ENCODE data around the gene IBSP. TPM values are rescaled to one million over a fixed set of nuclear protein-coding genes. Genes with fewer than 3 reads are reported as not detected.

Gene IBSP
- total RNA-seq, 1 experiment from 2014 or later: not detected

GRCh38 chr4:87832669-87833068 is 33.3 kb downstream of the IBSP start, which contains the start of gene MEPE:
MEPE (plus strand) TSS chr4:87832969; CDS start chr4:87834715, 1,746 bp downstream.
- DNase-seq (ENCODE audit: low read depth, low spot score): no peak
- in situ Hi-C loops (cut with HindIII; ENCODE audit: low pct_unique_long_range_greater_than_20kb, low sequenced_read_pairs): loop anchor here (25.0 kb wide), 1 partner anchor 145 kb away; no protein-coding TSS in a partner anchor

- in situ Hi-C loops (cut with HindIII; ENCODE audit: low pct_unique_long_range_greater_than_20kb, low sequenced_read_pairs): loop anchor here (25.0 kb wide), 1 partner anchor 147 kb away; no protein-coding TSS in a partner anchor
These were observed 35.0 kb downstream of the IBSP start for GRCh38 chr4:87834401-87834800.

GRCh38 chr4:87835197-87835596 is 35.8 kb downstream of the IBSP start:
- no peak for DNase-seq (ENCODE audit: low read depth, low spot score)
- in situ Hi-C loops (cut with HindIII; ENCODE audit: low pct_unique_long_range_greater_than_20kb, low sequenced_read_pairs): loop anchor here (25.0 kb wide), 1 partner anchor 148 kb away; no protein-coding TSS in a partner anchor

More at GRCh38 chr4:87834401-87834800, 35.0 kb downstream of the IBSP start:
- DNase-seq (ENCODE audit: low read depth, low spot score): no peak

GRCh38 chr4:87835743-87836142 is 36.4 kb downstream of the IBSP start:
- no peak for DNase-seq (ENCODE audit: low read depth, low spot score)
- in situ Hi-C loops (cut with HindIII; ENCODE audit: low pct_unique_long_range_greater_than_20kb, low sequenced_read_pairs): loop anchor here (25.0 kb wide), 1 partner anchor 148 kb away; no protein-coding TSS in a partner anchor

GRCh38 chr4:87838205-87838604 is 38.9 kb downstream of the IBSP start:
- in situ Hi-C loops (cut with HindIII; ENCODE audit: low pct_unique_long_range_greater_than_20kb, low sequenced_read_pairs): loop anchor here (25.0 kb wide), 1 partner anchor 151 kb away; no protein-coding TSS in a partner anchor
- peak; percentile 51 for DNase-seq (ENCODE audit: low read depth, low spot score)

- peak; percentile 50 for DNase-seq (ENCODE audit: low read depth, low spot score)
- in situ Hi-C loops (cut with HindIII; ENCODE audit: low pct_unique_long_range_greater_than_20kb, low sequenced_read_pairs): loop anchor here (25.0 kb wide), 1 partner anchor 152 kb away; no protein-coding TSS in a partner anchor
These were observed 39.7 kb downstream of the IBSP start for GRCh38 chr4:87838890-87839591.

GRCh38 chr4:87839592-87839946 is 40.2 kb downstream of the IBSP start:
- in situ Hi-C loops (cut with HindIII; ENCODE audit: low pct_unique_long_range_greater_than_20kb, low sequenced_read_pairs): loop anchor here (25.0 kb wide), 1 partner anchor 152 kb away; no protein-coding TSS in a partner anchor
- no peak for DNase-seq (ENCODE audit: low read depth, low spot score)

GRCh38 chr4:87840149-87840548 is 40.8 kb downstream of the IBSP start:
- peak; percentile 28 for DNase-seq (ENCODE audit: low read depth, low spot score)
- in situ Hi-C loops (cut with HindIII; ENCODE audit: low pct_unique_long_range_greater_than_20kb, low sequenced_read_pairs): loop anchor here (25.0 kb wide), 1 partner anchor 153 kb away; no protein-coding TSS in a partner anchor

- no peak for DNase-seq (ENCODE audit: low read depth, low spot score)
- in situ Hi-C loops (cut with HindIII; ENCODE audit: low pct_unique_long_range_greater_than_20kb, low sequenced_read_pairs): loop anchor here (25.0 kb wide), 1 partner anchor 157 kb away; no protein-coding TSS in a partner anchor
These were observed 44.6 kb downstream of the IBSP start for GRCh38 chr4:87843936-87844335.

GRCh38 chr4:87844452-87844851 is 45.1 kb downstream of the IBSP start:
- in situ Hi-C loops (cut with HindIII; ENCODE audit: low pct_unique_long_range_greater_than_20kb, low sequenced_read_pairs): loop anchor here (25.0 kb wide), 1 partner anchor 157 kb away; no protein-coding TSS in a partner anchor
- no peak for DNase-seq (ENCODE audit: low read depth, low spot score)

- no peak for DNase-seq (ENCODE audit: low read depth, low spot score)
- in situ Hi-C loops (cut with HindIII; ENCODE audit: low pct_unique_long_range_greater_than_20kb, low sequenced_read_pairs): loop anchor here (25.0 kb wide), 1 partner anchor 159 kb away; no protein-coding TSS in a partner anchor
These were observed 46.9 kb downstream of the IBSP start for GRCh38 chr4:87846226-87846625.

GRCh38 chr4:87848622-87849351 is 49.4 kb downstream of the IBSP start:
- in situ Hi-C loops (cut with HindIII; ENCODE audit: low pct_unique_long_range_greater_than_20kb, low sequenced_read_pairs): loop anchor here (25.0 kb wide), 1 partner anchor 161 kb away; no protein-coding TSS in a partner anchor
- peak; percentile 58 for DNase-seq (ENCODE audit: low read depth, low spot score)

GRCh38 chr4:87849612-87850011 is 50.3 kb downstream of the IBSP start:
- in situ Hi-C loops (cut with HindIII; ENCODE audit: low pct_unique_long_range_greater_than_20kb, low sequenced_read_pairs): loop anchor here (25.0 kb wide), 2 partner anchors 113 to 162 kb away; no protein-coding TSS in a partner anchor
- no peak for DNase-seq (ENCODE audit: low read depth, low spot score)

GRCh38 chr4:87851332-87851731 is 52.0 kb downstream of the IBSP start:
- no peak for DNase-seq (ENCODE audit: low read depth, low spot score)
- in situ Hi-C loops (cut with HindIII; ENCODE audit: low pct_unique_long_range_greater_than_20kb, low sequenced_read_pairs): loop anchor here (25.0 kb wide), 1 partner anchor 111 kb away; no protein-coding TSS in a partner anchor

- in situ Hi-C loops (cut with HindIII; ENCODE audit: low pct_unique_long_range_greater_than_20kb, low sequenced_read_pairs): loop anchor here (25.0 kb wide), 1 partner anchor 110 kb away; no protein-coding TSS in a partner anchor
- DNase-seq (ENCODE audit: low read depth, low spot score): no peak
These were observed 52.6 kb downstream of the IBSP start for GRCh38 chr4:87851953-87852352.

- DNase-seq (ENCODE audit: low read depth, low spot score): peak; percentile 70
- in situ Hi-C loops (cut with HindIII; ENCODE audit: low pct_unique_long_range_greater_than_20kb, low sequenced_read_pairs): loop anchor here (25.0 kb wide), 1 partner anchor 109 kb away; no protein-coding TSS in a partner anchor
These were observed 53.8 kb downstream of the IBSP start for GRCh38 chr4:87853108-87853507.

- no peak for DNase-seq (ENCODE audit: low read depth, low spot score)
- in situ Hi-C loops (cut with HindIII; ENCODE audit: low pct_unique_long_range_greater_than_20kb, low sequenced_read_pairs): loop anchor here (25.0 kb wide), 1 partner anchor 108 kb away; no protein-coding TSS in a partner anchor
These were observed 54.5 kb downstream of the IBSP start for GRCh38 chr4:87853891-87854290.

- DNase-seq (ENCODE audit: low read depth, low spot score): no peak
- in situ Hi-C loops (cut with HindIII; ENCODE audit: low pct_unique_long_range_greater_than_20kb, low sequenced_read_pairs): loop anchor here (25.0 kb wide), 1 partner anchor 107 kb away; no protein-coding TSS in a partner anchor
These were observed 56.2 kb downstream of the IBSP start for GRCh38 chr4:87855559-87855958.
